GM21825 (cell line): ENCODE data around the gene FGGY.

ENCODE experiments used
- ATAC-seq: cut with Tn5 transposase; IDR thresholded peaks from one replicate; pipeline ENCODE4 v1.9.1; 2021; ENCODE audit warnings: mild to moderate bottlenecking, moderate library complexity; ENCODE audit not compliant: unreplicated experiment

The FGGY gene

DNA sequence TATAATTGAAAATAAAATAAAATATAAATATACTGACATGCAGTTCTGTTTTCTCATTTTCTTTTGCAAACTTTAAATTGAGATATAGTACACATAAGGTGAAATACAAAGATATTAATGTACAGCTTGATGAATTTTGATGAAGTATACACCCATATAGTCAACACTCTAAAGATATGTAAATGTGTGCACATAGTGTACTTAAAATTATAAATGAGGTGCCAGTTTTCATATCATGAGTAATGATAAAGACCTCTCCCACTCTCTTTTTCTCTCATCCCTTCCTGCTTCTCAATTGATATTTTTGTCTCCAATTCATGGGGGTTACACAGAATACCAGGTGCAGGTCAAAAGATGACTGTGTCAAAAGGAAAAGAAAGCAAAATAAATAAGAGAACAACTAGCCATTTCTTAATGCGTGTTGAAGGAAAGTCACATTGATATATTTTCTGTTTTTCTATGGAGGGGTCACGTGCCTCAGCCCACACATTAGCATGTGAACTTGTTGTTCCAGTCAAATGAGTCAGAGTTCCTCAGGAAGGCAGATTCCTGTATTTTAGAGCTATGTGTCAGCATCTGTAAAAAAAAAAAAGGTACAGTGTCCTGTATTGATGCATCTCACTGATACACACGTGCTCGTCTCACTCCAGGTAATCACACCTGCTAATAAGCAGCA, 453.6 kb downstream of the FGGY start:
- ATAC-seq: no peak

DNA sequence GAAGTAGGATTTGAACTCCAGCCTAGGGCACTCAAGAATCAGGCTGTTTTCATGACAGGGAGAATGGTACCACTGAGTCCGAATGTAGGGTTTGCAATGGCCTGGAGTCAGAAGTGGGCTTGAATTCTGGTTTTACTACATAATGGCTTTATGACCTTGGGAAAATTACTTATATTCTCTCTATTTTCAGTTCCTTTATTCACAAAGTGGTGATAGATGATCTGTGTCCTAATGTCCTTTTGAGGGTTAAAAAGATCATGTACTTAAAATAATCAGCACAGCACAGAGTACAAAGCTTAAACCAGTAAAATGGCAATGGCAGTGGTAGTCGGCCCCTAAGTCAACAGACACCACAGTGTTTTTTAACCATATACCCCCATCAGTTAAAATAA, 454.1 kb downstream of the FGGY start:
- ATAC-seq: no peak

DNA sequence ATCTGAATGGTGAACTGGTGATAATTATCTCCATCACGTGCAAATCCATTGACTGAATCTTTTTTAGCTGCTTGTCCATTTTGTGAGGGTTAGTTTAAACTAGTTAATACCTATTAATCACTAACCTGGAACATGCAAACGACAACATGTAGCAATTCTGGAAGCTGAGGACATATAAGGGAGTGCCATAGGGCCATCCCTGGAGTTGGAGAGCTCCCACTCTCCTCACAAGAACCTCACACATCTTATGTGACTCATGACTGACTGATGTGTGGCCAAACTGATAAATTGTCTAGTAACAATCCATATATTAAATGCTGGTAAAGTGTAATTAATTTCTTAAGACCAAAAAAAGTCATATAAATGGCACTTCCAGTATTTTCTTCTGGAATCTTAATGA, 454.9 kb downstream of the FGGY start:
- no peak for ATAC-seq

DNA sequence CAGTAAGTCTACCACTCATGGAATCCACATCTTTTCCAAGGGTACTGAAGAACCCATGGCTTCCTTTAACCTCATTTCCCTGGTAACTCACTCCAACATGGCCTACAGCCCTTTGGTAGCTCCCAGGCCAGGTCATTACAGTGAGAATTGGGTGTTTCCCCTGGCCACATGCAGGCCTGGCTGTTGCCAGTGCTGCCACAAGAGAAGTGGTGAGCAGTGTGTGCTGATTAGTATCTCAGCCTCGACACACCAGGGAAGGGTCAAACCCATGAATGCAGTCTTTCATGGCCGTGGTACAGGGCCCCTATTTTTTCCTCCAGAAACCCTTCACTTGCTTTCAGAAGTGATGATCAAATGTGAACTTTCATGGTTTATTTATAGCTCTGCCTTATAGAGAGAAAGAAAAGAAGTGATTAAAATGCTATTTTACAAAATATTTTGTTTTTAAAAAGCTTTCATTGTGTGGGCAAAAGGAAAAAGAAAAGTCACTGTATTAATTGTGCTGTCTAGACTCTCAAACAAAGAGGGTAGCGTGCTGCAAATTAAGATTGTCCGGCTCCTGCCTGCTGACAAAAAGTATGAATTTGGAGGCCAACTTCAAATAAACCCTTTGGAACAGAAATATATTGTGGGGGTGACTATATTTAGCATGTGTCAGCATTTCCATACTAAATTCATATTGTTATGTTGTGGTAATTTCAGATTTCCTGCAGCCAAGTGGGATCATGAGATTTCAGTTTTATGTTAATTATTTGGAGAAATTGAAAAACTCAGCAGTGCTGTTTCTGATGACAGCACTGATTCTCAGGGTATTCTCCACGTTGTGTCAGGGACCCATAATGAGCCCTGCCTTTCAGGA, 455.9 kb downstream of the FGGY start:
- ATAC-seq: peak; percentile 88

DNA sequence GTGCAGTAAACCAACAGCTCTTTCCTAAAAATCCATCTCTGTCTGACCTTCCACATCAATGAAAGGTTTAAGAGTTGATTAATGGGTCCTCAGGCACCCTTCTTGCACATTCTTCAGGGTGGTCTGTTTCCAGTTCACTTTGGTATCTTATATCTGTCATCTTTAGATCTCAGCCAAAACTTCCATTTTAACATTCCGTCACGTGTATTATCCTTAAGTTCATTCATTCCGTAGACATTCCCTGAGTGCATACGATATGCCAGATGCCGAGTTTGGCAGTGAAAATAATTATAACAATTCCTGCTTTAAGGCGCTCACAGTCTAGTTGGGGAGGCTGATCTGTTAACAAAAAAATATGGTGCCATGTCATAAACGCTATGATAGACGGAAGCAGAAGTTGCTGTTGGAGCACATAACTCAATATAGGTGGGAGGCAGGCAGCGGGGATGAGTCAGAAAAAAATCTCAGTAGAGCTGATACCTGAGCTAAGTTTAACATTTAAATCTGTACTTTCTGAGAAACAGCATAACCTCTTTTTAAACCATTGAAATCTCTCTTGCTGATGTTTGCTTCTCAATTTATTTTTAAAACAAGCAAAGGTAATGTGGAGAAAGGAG, 458.3 kb downstream of the FGGY start:
- ATAC-seq: no peak

DNA sequence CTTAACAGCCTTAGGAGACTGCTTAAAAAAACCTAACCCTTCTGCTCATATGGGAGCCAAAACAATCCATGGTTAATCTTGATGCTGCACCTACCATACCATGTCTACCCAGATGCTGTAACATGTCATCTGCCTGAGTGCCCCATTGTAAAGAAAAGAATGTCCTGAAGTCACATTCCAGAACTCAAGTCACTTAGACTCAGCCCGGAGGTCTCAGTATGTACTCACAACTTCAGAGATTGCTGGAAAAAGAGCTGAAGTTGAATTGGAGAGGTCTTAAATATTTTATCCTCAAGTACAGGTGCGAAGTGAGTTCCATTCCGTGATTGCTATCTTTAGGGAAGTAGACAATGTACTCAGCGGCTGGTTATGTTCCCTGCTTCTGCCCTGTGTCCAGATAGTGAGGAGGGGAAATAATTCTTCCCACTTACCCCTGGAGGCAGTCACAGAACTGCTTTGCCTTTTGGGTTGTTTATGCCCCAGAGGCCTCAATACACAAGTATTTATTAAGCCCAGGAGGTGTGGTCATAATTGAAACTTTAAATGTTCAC, 460.4 kb downstream of the FGGY start:
- ATAC-seq: no peak

DNA sequence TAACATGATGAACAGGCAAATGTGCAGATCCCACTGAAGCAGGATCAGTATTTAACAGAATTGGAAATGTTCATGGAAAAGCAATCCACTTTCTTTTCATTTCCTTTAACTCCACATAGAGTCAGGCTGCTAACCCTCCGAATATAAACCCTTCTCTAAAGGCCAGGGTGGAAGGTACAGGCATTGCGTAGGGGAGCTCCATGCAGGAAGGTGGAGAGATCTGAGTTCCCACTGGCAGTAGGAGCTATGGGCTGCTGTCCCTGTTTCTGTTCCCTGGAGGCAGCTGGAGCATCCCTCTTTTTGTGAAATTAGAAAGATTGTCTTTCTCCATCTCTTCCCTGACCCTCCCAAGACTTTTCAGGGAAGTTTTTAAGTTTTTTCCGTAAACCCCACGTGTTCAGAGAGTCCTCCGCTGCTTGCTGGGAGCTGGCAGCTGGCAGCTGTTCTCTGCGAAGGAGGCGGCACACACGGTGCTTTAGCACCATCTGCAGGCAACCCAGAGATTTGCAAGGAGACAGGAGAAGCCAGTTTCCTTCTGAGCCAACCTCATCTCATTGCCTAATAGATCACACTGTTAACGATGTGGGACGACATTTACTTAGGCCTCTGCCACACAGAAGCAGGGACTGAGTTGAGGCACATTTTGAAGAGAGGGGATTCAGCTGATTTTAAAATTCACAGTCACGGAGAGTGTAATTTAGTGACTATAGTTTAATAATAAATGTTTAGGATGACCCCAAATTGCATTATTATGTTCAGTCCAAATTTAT, 462.4 kb downstream of the FGGY start:
- peak; percentile 83 for ATAC-seq

DNA sequence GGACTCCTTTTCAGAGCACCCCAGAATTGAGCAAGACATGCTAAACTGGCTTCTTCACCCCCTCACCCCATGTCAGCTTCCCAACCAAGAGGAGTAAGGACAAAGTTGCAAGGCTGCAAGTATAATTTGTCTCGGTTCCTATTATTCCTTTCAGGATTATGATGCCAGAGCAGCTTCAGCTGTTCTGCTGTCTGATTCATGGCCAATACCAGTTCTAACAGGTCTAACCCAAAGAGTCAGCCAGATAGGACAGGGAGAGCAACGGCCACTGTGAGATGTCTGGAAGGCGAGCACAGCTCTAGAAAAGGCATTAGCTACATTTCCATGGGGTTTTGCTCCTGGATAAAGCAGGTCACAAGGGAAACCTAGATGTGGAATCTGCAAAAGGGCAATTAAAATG, 464.5 kb downstream of the FGGY start:
- ATAC-seq: no peak

DNA sequence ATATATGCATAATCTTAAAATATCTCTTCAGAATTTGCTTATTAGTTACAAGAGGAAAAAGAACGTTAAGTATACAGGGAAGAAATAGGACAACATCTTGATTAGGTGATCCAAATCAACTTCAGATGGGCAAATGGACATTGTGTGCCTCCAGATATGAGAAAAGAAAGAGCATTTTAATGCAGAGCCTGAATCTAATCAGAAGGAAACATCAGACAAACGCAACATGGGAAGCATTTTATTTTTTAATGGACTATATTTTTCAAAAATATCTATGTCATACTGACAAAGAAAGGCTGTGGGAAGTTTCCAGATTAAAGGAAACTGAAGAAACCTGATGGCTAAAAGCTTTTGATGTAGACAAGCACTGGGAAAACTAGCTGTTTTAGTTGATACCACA, 466.5 kb downstream of the FGGY start:
- ATAC-seq: no peak

DNA sequence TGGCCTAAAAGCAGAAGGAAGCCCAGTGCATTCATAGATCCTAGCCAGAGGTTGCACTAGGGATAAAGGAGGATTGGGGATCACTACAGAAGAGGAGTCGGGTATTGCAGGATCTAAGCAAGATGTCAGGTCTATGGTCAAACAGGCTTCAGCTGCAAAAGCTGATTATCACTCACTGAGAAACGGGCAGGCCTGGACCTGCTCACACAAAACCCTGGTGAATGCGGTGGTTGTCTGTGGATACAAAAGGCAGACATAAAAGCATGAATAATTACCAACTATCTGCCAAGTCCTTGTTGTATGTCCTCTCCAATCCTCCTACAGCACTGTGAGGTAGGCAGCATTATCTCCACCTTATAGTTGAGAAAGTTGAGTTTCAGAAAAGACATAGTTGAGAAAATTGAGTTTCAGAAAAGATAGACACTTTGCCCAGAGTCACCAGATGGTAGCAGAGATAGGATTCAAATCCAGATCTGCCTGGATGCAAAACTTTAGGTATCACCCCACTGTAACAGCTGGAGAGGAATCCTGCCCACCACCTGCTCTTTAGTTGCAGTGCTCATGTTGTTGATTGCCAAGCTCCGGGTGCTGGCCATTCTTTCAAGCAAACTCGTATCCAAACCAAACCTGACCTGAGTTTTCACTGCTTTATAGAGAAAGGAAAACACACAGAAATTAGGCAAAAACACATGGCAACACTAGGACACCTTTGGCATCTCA, 468.3 kb downstream of the FGGY start:
- ATAC-seq: no peak

DNA sequence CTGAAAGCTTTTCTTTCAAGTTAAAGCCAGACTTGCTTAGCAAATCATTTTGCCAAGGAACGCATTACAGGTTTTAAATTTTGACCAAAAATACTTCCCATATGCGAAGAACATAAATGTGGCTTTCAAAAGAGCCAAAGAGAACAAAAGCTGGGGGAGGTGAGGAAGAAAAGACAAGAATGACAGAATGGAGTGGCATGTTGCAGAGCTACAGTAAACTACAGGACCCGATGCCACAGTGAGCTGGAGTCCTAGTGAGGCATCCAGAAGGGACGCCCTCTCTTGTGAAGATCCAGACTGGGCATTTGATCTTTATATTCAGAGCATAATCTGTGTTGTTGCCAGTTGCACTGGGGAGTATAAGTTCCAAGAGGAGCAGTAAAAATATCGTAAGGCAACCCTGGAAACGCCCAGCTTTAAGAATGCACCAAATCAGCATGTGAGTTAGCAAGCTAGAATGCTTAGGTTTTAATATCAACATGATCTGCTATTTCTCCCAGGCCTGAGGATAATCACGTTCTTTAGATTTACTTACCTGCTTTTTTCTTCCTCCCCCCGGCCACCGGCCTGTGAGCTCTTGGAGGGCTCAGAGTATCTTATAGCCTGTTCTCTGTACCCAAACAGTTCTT, 469.4 kb downstream of the FGGY start:
- no peak for ATAC-seq

DNA sequence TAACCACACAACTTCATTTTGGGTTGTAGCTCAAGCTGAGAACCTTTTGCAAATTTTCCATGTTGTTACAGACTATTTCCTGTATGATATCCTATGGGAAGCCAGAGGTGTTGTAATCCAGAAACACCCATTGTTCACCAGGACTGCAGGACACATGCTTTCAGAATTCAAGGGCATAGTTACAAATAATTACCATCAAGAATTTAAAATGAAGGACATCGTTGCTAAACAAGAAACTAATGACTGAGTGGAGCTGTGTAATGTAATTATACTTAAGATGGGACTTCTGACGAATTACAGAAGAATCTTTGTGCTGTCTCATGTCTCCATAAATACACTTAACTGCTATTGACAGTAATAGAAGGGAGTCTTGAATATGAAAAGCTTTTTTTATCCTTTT, 470.2 kb downstream of the FGGY start:
- ATAC-seq: no peak

DNA sequence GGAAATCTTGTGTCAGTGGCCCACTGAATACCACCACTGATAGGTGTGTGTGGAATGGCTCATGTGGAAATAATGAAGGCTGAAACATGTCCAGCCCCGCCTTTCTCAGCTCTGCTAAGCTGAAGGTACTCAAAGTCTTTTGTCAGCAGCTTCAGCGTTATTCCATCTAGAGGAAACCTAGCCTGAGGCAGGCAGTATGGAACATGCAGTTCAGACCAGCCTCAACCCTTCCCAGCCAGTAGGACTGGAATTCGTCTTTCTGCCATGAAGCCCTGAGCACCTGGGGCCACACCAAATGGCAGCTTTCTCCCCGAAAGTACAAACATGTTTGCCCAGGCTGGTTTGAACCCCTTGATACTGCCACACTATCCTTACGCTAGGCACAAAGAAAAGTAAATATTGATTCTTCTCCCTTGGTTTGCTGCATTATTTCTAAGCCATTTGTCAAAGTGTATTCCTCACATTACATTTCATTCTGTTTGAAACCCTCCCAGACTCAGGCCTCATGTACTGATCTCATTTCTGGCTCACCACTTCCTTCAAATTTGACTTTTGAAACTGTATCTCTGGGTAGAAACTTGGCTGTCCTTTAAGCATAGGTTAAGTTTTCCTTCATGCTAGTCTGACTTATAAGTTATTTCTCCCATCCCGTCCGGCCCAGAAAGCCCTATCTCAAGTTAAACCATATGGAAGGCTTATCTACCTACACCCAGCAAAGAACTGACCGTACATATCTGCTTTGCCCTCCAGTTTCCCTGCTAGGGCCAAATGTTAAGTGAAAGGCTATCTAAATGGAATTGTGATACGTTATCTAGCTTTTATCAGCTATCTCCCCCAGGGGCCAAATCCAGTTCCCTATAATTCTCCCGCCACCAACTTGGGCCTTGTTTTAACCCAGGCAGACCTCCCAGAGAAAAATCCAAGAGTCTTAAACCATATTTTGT, 472.2 kb downstream of the FGGY start:
- ATAC-seq: no peak

DNA sequence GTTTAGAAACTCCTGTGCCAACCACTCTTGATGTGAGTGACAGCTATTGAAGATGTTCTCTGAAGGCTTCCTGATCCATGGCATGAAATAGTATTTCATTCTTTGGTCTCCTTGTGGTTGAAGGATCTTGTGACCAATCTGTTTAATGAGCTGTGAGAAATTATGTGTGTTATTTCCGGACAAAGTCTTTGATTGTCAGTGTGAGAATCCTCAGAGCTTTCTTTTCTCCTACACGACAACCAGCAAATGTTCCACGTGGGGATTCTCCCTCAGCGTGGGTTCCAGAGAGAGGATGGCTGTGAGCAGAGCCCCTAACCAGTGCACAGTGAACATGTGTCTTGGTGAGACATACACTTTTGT, 472.8 kb downstream of the FGGY start:
- no peak for ATAC-seq

DNA sequence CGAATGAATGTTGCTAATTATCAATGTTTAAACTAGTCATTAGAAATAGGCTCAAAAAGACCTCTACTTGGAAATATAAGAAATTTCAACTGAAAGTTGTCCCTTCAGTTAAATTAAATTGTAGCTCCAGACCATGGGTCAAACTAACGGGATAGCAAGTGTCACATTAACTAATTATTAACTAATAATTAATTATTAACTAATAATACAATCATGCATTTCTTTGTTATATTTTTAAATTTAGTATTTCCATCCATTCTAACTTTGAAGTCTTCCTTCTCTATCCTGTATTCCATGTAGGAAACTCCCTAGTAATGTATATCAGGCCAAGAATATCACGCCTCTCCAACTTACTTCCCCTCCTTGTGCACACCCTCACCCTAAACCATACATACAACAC, 474.5 kb downstream of the FGGY start:
- no peak for ATAC-seq

DNA sequence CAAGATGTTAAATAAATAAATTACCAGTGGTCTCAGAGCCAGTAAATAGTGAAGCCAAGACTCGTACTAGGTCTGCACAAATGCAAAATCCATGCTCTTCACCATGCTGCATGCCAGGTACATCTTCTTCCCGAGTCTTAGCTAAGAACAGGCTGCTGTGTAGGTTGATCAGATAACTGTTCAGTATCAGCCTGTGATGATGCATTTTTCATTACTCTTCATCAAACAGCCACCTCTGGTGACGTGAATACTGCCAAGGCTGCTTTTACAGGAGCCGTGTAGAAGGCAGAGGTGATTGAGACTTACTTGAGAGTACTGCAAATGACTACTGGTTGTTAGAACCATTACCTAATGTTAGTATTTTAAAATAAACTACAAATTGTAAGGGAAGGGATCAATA, 478.6 kb downstream of the FGGY start:
- ATAC-seq: no peak

DNA sequence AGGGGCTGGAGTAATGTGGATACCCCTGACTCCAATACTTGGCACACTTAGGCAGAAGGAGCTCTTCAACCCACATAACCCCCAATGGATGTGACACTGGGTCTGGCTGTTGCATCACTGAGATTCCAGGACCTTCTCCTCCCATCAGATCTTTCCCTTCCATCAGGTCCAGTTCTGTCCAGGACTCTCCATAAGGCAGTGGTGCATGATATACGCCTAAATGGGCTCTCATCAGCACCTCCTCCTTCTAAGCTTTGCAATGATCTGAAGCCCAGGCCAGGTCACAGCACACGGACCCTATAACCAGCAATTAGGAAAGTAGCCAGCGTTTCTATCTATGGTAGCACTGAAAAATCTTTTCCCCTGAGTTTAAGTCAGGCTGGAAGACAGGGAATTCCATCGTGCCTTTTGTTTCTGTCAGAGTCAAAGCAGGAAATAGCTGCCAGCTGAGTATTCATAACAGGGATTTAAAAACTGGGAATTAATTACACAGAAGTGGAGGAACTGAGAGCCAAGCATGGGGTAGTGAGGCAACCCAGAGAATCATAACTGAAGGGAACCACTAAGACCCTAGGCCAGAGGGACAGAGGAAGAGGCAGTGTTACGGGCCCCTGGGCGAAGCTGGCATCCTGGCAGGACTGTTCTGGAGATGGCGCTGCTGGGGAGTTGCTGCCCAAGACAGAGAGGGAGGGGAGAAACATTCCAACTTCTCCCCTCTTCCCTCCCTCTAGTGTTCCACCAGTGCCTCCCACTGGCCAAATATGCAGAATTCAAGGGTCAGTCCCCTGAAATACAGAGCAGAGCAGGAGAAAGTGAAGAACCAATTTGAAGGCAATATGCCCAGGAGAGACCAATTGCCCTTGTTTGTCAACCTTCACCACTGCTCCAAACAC, 480.3 kb downstream of the FGGY start:
- no peak for ATAC-seq

DNA sequence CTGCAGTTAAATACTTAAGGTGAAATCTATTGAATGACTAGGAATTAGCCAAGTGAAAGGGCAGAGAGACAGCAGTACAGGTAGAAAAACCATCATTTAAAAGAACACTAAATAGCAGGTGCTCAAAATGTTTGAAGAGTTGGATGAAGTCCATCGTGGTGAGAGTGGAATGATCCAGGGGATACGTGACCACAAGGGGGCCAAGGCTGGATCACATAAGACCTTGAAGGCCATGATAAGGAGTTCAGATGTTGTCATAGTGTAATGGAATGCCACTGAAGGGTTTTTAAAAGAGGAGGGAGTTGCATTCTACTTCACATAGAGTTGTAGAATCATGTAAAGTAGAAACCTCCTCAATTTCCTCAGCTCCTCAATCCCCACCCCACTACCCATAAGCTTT, 483.1 kb downstream of the FGGY start:
- no peak for ATAC-seq
